ENCODE measurements around the gene ATP5F1D. TPM values are rescaled to one million over a fixed set of nuclear protein-coding genes. Genes with fewer than 3 reads are reported as not detected.

ATP5F1D gene
- total and polyA plus RNA-seq, 2 of the 13 experiments (the other 11 are each of a cell fraction or from before 2014, with no cell fraction given): 39.4 to 78.7 TPM

GRCh38 chr19:1248139-1248785 lies 6.7 kb downstream of the ATP5F1D start, which contains the start of gene MIDN (continued):
- TF ChIP-seq ZNF260 (CRISPR knock-in tag; IDR thresholded peaks at IDR 0.05; ENCODE audit: borderline replicate concordance, low read depth) (no peak), ZSCAN12 (CRISPR knock-in tag; IDR thresholded peaks at IDR 0.05) (peak; percentile 48; the same call in 1 of the 2 replicates), ZBED4 (CRISPR knock-in tag; IDR thresholded peaks at IDR 0.05; ENCODE audit: borderline replicate concordance) (peak; percentile 93), ARHGAP35 (CRISPR knock-in tag; IDR thresholded peaks at IDR 0.05; ENCODE audit: borderline replicate concordance) (0 out of 2 replicates have a peak, but pooled peaks have one; percentile 28), ZNF788 (CRISPR knock-in tag; IDR thresholded peaks at IDR 0.05; ENCODE audit: borderline replicate concordance) (no peak), LRRFIP1 (CRISPR knock-in tag; conservative IDR thresholded peaks at IDR 0.05) (no peak), SMARCE1 (IDR thresholded peaks at IDR 0.05; ENCODE audit: borderline replicate concordance) (no peak), ZNF567 (CRISPR knock-in tag; IDR thresholded peaks at IDR 0.05; ENCODE audit: borderline replicate concordance) (0 out of 2 replicates have a peak, but pooled peaks have one; percentile 69), FOXP1 (IDR thresholded peaks at IDR 0.05) (no peak), FOXP1 (CRISPR knock-in tag; IDR thresholded peaks at IDR 0.05) (no peak; the same call in 1 of the 2 replicates), ZNF333 (CRISPR knock-in tag; IDR thresholded peaks at IDR 0.05; ENCODE audit: borderline replicate concordance) (peak; percentile 58; the same call in 1 of the 2 replicates)
- TF ChIP-seq, protein P1, sequence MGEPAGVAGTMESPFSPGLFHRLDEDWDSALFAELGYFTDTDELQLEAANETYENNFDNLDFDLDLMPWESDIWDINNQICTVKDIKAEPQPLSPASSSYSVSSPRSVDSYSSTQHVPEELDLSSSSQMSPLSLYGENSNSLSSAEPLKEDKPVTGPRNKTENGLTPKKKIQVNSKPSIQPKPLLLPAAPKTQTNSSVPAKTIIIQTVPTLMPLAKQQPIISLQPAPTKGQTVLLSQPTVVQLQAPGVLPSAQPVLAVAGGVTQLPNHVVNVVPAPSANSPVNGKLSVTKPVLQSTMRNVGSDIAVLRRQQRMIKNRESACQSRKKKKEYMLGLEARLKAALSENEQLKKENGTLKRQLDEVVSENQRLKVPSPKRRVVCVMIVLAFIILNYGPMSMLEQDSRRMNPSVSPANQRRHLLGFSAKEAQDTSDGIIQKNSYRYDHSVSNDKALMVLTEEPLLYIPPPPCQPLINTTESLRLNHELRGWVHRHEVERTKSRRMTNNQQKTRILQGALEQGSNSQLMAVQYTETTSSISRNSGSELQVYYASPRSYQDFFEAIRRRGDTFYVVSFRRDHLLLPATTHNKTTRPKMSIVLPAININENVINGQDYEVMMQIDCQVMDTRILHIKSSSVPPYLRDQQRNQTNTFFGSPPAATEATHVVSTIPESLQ (CRISPR knock-in tag; conservative IDR thresholded peaks at IDR 0.05): no peak
- TF ChIP-seq, protein P2, sequence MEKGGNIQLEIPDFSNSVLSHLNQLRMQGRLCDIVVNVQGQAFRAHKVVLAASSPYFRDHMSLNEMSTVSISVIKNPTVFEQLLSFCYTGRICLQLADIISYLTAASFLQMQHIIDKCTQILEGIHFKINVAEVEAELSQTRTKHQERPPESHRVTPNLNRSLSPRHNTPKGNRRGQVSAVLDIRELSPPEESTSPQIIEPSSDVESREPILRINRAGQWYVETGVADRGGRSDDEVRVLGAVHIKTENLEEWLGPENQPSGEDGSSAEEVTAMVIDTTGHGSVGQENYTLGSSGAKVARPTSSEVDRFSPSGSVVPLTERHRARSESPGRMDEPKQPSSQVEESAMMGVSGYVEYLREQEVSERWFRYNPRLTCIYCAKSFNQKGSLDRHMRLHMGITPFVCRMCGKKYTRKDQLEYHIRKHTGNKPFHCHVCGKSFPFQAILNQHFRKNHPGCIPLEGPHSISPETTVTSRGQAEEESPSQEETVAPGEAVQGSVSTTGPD (CRISPR knock-in tag; IDR thresholded peaks at IDR 0.05): no peak

Data from HepG2 (cell line).